ENCODE results near the gene C4B. TPM values are rescaled to one million over a fixed set of nuclear protein-coding genes. Genes with fewer than 3 reads are reported as not detected.

C4B gene
- total and polyA plus RNA-seq, 9 of the 15 experiments (the other 6 are each of a cell fraction or from before 2014, with no cell fraction given): 0.32 to 8.8 (median 5.4) TPM

- peak; percentile 65; the same call in 1 of the 2 replicates for TF ChIP-seq SMARCA5 (IDR thresholded peaks at IDR 0.05)
- peak; percentile 66 for TF ChIP-seq MTA3 (IDR thresholded peaks at IDR 0.05; ENCODE audit: borderline replicate concordance)
- TF ChIP-seq ZHX1 (conservative IDR thresholded peaks at IDR 0.05; ENCODE audit: low read length): no peak
- TF ChIP-seq MTA2 (IDR thresholded peaks at IDR 0.05; ENCODE audit: low read depth): no peak
- TF ChIP-seq MYBL2 (IDR thresholded peaks at IDR 0.05; ENCODE audit: low read depth): no peak
- no peak for TF ChIP-seq MYBL2 (CRISPR knock-in tag; IDR thresholded peaks at IDR 0.05; ENCODE audit: borderline replicate concordance)
- no peak for TF ChIP-seq RHOXF2B (CRISPR knock-in tag; conservative IDR thresholded peaks at IDR 0.05)
- TF ChIP-seq HNRNPK (IDR thresholded peaks at IDR 0.05; ENCODE audit: low read depth, low read length, poor library complexity, severe bottlenecking): no peak
- no peak for TF ChIP-seq SRSF3 (IDR thresholded peaks at IDR 0.05; ENCODE audit: insufficient read depth, low read length)
- no peak for TF ChIP-seq ZNF644 (tag; IDR thresholded peaks at IDR 0.05; ENCODE audit: low read depth)
- no peak for TF ChIP-seq CHD2 (IDR thresholded peaks at IDR 0.05; ENCODE audit: low read depth, low read length)
- TF ChIP-seq STAG1 (CRISPR knock-in tag; IDR thresholded peaks at IDR 0.05; ENCODE audit: borderline replicate concordance): no peak
- TF ChIP-seq ZC3H4 (CRISPR knock-in tag; IDR thresholded peaks at IDR 0.05; ENCODE audit: borderline replicate concordance): no peak
- no peak for TF ChIP-seq ARNT (IDR thresholded peaks at IDR 0.05)
- TF ChIP-seq TAL1 (IDR thresholded peaks at IDR 0.05): no peak
- TF ChIP-seq CEBPG (CRISPR knock-in tag; IDR thresholded peaks at IDR 0.05): no peak
- TF ChIP-seq CEBPG (tag; conservative IDR thresholded peaks at IDR 0.05 in 1 of 2, IDR thresholded peaks at IDR 0.05 in 1 of 2): no peak
- TF ChIP-seq E2F5 (CRISPR knock-in tag; IDR thresholded peaks at IDR 0.05): no peak
- no peak for TF ChIP-seq ZNF134 (CRISPR knock-in tag; conservative IDR thresholded peaks at IDR 0.05)
- no peak; the same call in 1 of the 2 replicates for TF ChIP-seq EHMT2 (IDR thresholded peaks at IDR 0.05)
- TF ChIP-seq VEZF1 (CRISPR knock-in tag; IDR thresholded peaks at IDR 0.05): peak; percentile 58
- no peak for TF ChIP-seq ZNF707 (CRISPR knock-in tag; conservative IDR thresholded peaks at IDR 0.05)
- TF ChIP-seq MCM7 (IDR thresholded peaks at IDR 0.05): no peak
- peak; percentile 70 for TF ChIP-seq POLR2A (conservative IDR thresholded peaks at IDR 0.05)
- TF ChIP-seq HLTF (IDR thresholded peaks at IDR 0.05): no peak; the same call in 1 of the 2 replicates
- no peak for TF ChIP-seq ZBTB1 (CRISPR knock-in tag; IDR thresholded peaks at IDR 0.05; ENCODE audit: borderline replicate concordance, low read depth)
- TF ChIP-seq ZNF184 (CRISPR knock-in tag; IDR thresholded peaks at IDR 0.05): no peak
Measured at GRCh38 chr6:31969712-31970603, 44.6 kb upstream of the C4B start (continued).

Data from K562 (cell line).